HG02759 (cell line): ENCODE data around the gene FAT2.

Source experiments
- ATAC-seq: cut with Tn5 transposase; IDR thresholded peaks from one replicate; pipeline ENCODE4 v1.9.1; 2021; ENCODE audit warnings: mild to moderate bottlenecking, moderate library complexity; ENCODE audit not compliant: unreplicated experiment

Gene FAT2, protein sequence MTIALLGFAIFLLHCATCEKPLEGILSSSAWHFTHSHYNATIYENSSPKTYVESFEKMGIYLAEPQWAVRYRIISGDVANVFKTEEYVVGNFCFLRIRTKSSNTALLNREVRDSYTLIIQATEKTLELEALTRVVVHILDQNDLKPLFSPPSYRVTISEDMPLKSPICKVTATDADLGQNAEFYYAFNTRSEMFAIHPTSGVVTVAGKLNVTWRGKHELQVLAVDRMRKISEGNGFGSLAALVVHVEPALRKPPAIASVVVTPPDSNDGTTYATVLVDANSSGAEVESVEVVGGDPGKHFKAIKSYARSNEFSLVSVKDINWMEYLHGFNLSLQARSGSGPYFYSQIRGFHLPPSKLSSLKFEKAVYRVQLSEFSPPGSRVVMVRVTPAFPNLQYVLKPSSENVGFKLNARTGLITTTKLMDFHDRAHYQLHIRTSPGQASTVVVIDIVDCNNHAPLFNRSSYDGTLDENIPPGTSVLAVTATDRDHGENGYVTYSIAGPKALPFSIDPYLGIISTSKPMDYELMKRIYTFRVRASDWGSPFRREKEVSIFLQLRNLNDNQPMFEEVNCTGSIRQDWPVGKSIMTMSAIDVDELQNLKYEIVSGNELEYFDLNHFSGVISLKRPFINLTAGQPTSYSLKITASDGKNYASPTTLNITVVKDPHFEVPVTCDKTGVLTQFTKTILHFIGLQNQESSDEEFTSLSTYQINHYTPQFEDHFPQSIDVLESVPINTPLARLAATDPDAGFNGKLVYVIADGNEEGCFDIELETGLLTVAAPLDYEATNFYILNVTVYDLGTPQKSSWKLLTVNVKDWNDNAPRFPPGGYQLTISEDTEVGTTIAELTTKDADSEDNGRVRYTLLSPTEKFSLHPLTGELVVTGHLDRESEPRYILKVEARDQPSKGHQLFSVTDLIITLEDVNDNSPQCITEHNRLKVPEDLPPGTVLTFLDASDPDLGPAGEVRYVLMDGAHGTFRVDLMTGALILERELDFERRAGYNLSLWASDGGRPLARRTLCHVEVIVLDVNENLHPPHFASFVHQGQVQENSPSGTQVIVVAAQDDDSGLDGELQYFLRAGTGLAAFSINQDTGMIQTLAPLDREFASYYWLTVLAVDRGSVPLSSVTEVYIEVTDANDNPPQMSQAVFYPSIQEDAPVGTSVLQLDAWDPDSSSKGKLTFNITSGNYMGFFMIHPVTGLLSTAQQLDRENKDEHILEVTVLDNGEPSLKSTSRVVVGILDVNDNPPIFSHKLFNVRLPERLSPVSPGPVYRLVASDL (N-terminal part only)

DNA sequence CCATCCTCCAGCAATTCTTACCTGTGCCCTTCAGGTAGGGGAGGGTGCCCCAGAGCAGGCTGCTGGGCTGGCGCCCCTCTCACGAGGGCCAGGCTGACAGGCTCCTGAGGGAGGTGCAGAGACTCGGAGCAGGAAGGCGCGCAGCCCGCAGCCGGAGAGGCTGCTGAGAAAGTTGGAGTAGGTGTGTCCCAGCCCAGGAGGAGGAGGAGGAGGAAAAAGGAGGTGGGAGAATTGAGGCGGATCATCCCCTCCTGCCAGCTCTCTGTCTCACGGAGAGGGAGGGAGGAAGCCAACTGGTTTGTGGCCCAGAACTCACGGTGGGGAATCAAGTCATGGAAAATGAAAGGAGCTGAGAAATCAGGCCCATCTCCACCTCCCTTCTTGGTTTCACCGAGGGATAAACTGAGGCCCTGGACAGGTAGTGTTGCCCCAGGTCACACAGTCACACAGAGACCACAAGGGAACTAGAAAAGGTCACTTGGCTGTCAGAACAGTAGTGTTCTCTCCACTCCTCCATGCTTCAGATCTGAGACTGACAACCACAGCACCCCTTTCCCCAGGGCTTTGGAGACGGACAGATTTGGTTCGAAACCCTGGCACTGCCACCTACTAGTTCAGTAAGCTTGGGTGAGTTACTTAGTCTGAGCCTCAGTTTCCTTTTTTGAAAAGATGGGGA, at the start of gene FAT2:
FAT2 (minus strand) TSS at position 188 of the 676 bp plus-strand sequence. CDS start 22,400 bp downstream, outside the sequence.
- ATAC-seq: no peak

DNA sequence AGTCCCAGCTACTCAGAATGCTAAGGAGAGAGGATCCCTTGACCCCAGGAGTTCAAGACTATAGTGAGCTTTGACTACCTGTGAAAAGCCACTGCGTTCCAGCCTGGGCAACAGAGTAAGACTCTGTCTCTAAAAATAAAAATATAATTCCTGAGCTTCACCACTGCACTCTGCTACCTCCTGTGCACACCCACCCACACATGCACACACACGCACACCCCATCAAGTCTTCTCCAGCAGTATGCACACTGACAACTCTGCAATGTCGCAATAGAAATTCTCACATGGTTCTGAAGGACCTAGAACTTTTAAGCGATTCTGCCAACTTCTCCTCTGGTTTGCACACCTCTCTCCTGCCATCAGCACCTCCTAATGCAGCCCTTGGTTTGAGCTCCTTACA, 47.5 kb upstream of the FAT2 start:
- ATAC-seq: no peak

DNA sequence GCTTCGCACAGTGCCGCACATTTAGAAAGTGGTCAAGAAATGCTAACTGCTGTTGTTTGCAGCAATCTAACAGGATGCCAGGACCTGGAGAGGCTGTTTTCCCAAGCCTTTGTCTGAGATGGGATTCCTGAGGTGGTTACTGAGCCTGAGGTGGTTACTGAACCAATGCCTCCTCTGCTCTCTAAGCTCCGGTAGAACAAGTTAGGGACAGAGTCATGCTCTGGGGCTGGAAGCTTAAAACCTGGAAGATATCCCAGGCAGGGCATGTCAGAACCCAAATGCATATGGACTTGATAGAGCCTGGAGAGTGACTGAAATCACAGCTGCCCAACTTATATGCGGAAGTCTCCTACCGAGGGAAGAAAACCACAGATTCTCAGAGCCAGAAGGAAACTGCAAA, 46.5 kb upstream of the FAT2 start:
- no peak for ATAC-seq

DNA sequence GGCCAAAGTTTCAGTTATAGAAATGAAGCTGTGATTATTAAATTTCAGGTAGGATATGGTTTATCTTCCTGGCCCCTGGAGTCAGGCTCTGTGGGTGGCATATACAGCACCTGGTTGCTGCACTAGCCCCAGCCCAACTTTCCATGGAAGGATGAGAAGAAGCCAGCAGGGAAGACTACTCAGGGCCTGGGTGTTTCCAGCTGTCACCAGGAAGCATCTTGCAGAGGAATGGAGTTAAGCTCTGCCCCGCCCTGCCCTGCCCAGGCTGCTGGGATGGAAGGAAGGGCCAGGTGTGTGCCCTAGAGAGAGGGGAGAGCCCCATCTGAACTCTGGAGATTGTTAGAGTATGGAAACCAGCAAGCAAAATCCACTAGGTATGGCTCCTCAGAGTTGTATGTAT, 42.8 kb upstream of the FAT2 start:
- ATAC-seq: no peak

DNA sequence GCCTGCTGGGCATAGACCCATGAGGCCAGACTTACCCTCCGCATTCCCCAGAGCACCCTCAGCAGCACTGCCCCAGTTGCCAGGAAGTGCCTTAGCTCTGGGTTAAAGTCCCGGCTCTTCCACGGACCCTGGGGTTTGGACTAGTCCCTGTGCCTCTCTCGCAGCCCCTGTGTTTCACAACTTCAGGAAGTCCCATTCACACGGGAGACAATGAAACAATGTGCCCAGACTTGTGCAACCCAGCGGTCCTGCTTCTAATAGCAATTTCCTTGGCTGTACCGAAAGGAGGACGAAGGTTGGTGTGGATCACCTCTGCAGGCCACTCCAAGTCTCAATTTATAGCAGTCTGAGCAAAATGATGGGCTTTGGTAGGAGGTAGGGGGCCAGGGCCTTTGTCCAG, 41.8 kb upstream of the FAT2 start:
- ATAC-seq: no peak

DNA sequence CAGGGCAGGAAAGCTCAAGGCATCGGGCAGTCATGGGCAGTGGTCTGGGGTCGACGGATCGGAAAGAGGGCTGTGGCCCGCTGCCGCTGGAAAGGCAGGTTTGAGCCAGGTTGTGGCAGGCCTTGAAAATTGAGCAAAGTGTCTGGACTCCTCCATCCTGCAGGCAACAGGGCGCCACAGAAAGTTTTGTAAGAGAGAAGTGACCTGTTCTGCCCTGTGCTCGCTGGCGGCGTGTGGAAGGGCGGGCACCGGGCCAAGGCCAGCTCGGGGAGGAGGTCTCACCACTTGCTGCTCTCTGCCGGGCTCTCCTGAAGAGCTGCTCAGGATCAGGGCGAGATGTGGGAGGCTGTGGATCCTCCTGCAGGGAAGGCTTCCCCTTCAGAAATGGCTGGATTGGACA, 41.4 kb upstream of the FAT2 start:
- ATAC-seq: no peak

DNA sequence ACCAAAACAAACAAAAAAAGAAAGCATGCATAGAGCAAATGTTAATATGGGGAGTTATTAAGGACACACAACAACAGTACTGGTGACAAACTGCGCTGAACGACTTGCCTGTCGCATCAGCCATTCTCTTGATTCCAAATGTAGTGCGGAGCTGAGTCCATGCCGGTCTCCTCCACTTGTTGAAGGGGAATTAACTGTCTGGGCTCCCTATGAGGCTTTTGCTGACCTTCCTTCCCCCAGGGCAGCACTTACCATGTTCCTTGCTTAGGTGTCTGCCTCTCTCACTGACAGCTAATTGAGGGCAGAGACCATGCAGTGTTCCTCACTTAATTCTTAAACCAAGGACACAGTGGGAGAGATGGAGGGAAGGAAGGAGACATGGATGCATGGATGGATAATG, 40.8 kb upstream of the FAT2 start:
- ATAC-seq: no peak

DNA sequence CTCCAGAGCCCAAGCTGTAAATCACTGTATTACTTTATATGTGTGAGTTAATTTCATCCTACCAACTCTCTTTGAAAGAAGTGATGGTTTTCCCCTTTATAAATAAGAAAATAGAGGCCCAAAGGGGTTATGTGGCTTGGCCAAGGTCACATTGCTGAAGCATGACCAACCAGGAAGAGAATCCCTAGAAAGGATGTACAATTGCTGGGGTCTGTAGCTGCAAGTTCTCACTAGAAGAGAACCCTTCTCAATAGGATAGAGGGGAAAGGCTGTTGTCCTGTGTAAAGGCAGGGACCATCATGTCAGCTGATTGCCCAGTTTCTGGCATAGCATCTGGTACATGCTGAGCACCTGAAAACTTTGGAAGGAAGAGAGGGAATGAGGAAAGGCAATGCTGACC, 39.0 kb upstream of the FAT2 start:
- ATAC-seq: no peak

DNA sequence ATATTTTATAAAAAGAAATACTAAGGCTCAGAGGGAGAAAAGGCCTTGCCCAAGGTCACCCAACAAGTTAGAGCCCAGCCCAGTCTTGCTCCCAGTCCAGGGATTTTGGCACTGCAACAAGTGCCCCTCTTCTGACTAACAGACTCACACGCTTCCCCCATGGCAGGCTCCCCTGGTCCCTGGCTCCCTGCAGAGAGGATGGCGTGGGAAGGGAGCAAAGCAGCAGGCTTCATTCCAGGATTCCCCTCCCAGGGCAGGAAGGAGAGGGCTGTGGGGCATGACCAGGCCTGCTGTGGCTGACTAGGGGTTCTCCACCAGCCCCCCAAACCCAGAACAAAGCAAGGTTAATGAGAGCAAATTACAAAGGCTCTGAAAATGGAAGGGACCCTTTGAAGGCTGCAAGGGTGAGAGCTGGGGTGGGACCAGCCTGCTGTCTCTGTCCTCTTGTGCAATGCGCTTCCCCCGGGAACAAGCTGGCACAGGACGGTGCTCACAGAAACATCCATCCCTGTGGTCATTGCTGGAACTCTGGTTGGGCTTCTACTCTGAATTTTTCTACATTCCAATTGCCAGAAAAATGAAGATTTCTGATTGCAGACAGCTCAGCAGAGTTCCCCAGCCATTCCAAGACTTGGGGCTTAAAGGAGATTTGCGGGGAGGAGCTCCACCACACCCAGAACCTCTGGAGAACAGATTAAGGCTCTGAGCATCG, 37.1 kb upstream of the FAT2 start:
- ATAC-seq: no peak

DNA sequence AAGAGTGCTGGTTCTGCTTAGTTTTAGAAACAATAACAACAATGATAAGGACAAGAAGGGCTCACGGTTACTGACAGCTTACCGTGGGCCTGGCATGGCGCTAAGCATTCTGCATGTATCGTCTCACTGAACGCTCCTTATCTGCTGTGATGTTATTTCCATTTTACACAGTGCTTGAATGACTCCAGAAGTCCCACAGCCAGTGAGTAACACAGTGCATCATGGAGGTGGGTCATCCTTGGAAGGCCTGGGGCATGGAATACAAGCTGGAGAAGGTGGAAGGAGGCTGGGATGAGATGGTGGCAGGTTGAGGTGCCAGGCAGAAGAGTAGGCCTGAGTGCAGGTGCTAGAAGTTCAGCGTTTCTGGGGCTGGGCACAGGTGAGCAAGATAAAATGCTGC, 36.5 kb upstream of the FAT2 start:
- no peak for ATAC-seq

DNA sequence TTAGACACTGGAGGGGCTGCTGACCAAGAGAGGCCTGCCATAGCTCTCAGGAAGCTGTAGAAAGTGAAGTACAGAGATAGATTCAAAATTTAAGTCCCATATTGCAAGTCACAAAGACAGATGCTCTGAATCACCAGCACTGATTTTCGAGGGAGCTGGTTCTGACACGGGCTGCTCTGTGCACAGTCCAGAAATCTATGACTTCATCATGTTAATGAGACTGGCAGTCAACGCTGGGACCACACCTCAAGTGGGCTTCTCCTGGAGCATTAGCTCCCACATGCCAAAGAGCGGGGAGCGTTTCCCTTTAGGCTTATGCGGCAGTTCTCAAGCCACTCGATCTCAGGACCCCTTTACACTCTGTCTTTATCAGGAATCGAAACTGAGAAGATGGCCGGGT, 34.2 kb upstream of the FAT2 start:
- no peak for ATAC-seq

DNA sequence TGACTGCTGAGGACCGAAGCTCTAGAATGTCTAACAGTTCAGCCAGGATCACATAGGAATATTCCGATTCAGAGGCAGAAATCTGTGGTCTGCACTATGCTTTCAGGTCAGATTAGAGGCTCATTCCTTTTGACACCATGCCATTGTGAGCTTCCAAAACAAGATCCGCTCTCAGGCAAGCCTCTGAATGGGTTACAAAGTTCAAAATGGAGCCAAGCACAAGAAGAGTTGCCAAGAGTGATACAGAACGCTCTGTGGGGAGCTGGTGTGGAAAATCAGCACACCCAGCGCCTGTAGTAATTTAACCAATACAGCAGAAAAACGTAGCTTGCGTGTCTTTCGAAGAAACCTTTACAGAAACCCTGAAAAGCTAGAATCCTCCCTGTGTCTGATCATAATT, 33.3 kb upstream of the FAT2 start:
- ATAC-seq: no peak

DNA sequence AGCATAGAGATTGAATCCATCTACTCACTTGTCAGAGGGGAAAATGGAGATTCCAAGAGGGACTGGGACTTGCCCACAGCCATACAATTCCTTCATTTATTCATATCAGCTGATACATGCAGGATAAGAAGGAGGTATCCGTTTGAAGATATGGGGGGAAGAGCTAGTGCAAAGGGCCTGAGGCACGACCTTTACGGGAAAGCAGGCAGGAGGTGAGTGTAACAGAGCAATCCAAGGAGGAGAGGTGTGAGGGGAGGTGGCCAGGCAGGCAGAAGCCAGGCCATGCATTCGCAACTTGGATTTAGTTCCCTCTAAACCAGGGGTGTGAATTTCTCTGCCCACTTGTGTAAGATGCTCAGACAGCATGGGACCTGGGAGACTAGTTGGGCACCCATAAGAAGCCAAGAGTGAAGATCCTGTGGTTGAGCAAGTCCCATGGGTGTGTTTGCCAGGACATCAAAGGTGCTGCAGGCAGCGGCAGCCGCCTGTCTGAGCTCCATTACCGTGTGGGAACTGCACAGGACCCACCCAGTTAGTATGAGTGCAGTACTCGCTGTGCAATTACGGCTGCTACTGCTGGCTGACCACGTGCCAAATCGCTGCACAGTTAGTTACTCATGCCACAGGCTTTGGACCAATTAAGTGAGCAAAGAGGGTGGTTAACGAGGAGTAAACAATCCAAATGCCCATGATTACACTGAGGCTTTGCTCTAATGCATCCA, 31.4 kb upstream of the FAT2 start:
- no peak for ATAC-seq

DNA sequence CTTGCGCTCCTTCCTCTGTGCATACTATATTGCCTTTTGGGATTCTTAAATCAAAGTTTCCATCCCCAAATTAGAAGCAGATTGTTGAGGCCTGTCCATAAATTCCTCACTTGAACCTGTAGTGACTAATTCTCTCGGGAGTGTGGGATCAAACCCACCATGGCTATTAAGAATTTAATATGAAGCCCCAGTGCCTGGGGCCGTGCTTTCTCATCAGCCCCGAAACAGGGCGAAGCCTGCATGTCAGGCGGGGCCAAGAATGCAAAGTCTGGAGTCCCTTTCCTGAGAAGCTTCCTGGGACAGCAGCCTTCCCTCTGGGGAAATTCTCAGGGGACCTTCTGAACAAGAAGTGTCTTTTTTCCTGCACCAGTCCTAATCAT, 29.3 kb upstream of the FAT2 start:
- ATAC-seq: no peak

DNA sequence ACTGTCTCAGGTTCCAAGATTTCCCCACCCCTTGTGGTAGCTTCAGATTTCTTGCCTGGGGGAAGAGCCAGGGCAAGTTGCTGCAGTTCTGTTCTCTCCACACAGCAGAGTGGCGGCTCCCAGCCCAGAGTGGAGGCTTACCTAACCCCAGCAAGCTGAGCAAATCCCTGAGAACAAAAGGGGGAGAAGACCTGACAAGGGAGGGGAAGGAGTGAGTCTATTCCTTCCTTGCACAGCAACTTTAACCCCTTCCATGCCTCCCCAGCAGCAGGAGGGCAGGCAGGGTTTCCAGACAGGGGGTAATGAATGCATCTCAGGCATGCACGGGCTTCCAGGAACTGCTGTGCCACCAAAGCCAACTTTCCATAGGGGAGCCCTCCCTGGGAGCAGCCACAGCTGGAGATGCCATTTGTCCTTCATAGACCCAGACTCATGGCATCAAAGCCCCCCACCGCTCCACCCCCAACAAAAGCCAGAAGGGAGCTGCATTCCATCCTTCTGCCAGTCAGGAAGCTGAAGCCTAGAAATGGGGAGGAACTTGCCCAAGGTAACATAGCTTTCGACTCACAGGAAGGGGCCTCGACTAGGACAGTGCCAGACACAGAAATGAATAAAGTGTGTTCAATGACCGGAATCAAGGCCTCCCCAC, 28.8 kb upstream of the FAT2 start:
- ATAC-seq: no peak

DNA sequence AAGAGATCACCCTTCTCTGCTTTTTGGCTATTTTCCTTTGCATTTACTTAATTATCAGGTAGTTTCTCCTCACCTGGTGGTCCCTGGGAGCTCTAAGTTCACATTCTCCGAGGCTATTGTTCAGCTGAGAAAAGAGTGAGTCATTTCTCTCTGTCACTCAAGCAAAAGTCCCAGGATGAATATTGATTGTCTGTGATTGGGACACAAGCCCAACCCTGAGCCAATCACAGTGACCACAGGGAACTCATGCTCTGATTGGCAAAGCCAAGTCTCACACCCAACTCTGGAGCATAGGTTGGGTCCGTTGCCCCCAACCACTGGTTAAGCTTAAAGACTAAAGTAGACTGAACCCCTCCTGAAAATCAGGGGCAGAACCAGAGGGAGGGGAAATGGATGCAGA, 27.8 kb upstream of the FAT2 start:
- ATAC-seq: no peak

DNA sequence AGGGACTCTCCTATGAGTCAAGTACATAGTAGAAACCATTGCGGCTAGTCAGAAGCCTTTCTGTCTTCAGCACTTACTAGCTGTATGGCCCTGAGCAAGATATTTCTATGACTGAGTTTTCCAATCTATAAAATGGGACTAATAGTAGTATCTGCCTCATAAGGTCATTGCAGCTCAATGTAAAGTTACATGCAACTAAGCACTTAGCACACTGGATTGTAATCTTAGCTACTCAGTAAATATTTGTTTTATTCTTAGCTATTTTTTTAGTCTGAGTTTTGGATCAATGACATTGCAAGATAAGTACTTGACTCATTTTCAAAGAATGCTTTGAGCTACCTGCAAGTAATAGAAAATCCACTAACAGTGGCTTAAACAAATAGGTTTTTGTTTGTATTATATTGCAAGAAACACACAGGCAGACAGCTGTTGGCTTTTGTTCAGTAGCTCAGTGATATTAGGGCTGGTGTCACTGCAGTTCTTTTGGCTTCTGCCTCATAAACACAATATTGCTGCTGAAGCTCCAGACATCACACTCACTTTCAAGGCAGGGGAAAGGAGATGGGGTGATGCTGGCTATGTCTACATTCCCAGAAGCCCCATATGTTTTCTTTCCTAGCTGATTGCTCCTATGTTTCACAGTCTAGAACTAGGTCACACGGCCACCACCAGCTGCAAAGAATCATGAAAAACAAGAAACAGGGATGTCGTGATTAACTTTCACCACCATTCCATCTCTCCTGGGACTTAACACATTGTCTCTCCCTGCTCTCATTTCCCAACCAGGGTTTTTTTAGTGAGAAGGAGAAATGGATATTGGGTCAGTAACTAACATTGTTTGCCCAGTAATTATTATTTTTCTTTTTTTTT, 26.9 kb upstream of the FAT2 start:
- no peak for ATAC-seq

DNA sequence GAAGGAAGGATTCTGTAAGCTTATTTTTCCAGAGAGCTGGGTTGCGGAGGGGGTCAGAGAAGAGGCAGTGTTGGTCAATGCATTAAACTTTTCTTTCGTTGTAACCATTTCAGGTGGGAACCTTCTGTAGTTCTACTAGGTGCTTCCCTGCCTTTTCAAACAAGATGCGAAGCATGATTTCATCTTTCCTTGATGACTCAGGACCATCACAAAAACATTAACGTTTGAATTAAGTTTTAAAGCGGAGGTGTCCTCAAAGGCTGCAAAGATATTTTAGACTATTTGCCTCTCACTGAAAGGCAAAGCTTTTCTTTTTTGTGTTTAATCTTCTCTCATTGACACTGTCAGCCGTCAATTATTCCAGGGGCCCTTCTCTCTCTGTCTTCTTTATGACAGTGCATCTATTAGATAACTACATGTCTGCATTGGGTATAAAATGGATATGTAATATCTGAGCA, 26.3 kb upstream of the FAT2 start:
- ATAC-seq: no peak
